ENCODE measurements around the gene IQCN.

IQCN gene

GRCh38 chr19:18280247-18281081 lies 6.2 kb upstream of the IQCN start:
- DNase-seq (ENCODE audit: low read depth): peak; percentile 74
- H3K4me3 ChIP-seq (ENCODE audit: low read depth, low read length): peak overlapping the region; percentile 99
- no peak for TF ChIP-seq CTCF (conservative IDR thresholded peaks at IDR 0.05; ENCODE audit: low read depth, low read length)

- TF ChIP-seq CTCF (conservative IDR thresholded peaks at IDR 0.05; ENCODE audit: low read depth, low read length): peak; percentile 95
- peak overlapping the region; percentile 99 for H3K4me3 ChIP-seq (ENCODE audit: low read depth, low read length)
- DNase-seq (ENCODE audit: low read depth): peak; percentile 97
These were observed 5.4 kb upstream of the IQCN start for GRCh38 chr19:18279516-18280246.

- TF ChIP-seq CTCF (conservative IDR thresholded peaks at IDR 0.05; ENCODE audit: low read depth, low read length): no peak
- peak; percentile 34 for DNase-seq (ENCODE audit: low read depth)
- peak overlapping the region; percentile 99 for H3K4me3 ChIP-seq (ENCODE audit: low read depth, low read length)
These were observed 4.9 kb upstream of the IQCN start for GRCh38 chr19:18279266-18279515.

GRCh38 chr19:18278521-18279265 lies 4.4 kb upstream of the IQCN start:
- DNase-seq (ENCODE audit: low read depth): peak; percentile 38
- peak overlapping the region; percentile 99 for H3K4me3 ChIP-seq (ENCODE audit: low read depth, low read length)
- peak; percentile 45 for TF ChIP-seq CTCF (conservative IDR thresholded peaks at IDR 0.05; ENCODE audit: low read depth, low read length)

- no peak for TF ChIP-seq CTCF (conservative IDR thresholded peaks at IDR 0.05; ENCODE audit: low read depth, low read length)
- H3K4me3 ChIP-seq (ENCODE audit: low read depth, low read length): no peak overlapping the region
- peak; percentile 85 for DNase-seq (ENCODE audit: low read depth)
These were observed 617 bp upstream of the IQCN start for GRCh38 chr19:18274781-18275356.

- TF ChIP-seq CTCF (conservative IDR thresholded peaks at IDR 0.05; ENCODE audit: low read depth, low read length): no peak
- no peak overlapping the region for H3K4me3 ChIP-seq (ENCODE audit: low read depth, low read length)
- no peak for DNase-seq (ENCODE audit: low read depth)
These were observed 562 bp downstream of the IQCN start for GRCh38 chr19:18273561-18274218.
